Nephron (organoid): ENCODE data around the gene RGS10.

Source experiments
- H3K27ac Mint-ChIP-seq, 3 experiments: 2 replicates each; pipeline ENCODE4 v1.8.0; 2020; ENCODE audit warnings: mixed read lengths in 3 of 3, mild to moderate bottlenecking in 2 of 3, moderate library complexity in 1 of 3
- H3K27me3 Mint-ChIP-seq: 2 replicates; pipeline ENCODE4 v1.8.0; 2021; ENCODE audit warnings: low read depth, mild to moderate bottlenecking, moderate library complexity, mixed read lengths
- H3K36me3 Mint-ChIP-seq: 2 replicates; pipeline ENCODE4 v1.8.0; 2020; ENCODE audit warnings: low read depth, mixed read lengths
- H3K4me1 Mint-ChIP-seq: 2 replicates; pipeline ENCODE4 v1.8.0; 2020; ENCODE audit warnings: mixed read lengths
- H3K4me3 Mint-ChIP-seq, 3 experiments: 2 replicates each; pipeline ENCODE4 v1.8.0; 2020; ENCODE audit warnings: mild to moderate bottlenecking in 3 of 3, mixed read lengths in 3 of 3, moderate library complexity in 2 of 3
- H3K9me3 Mint-ChIP-seq: 2 replicates; pipeline ENCODE4 v1.8.0; 2020; ENCODE audit warnings: mixed read lengths
- CTCF ChIP-seq, 3 experiments: fragments of 200-600 bp; sonication (generic); IDR thresholded peaks; one replicate each; pipeline ENCODE4 v1.5.0; 2021; ENCODE audit warnings: antibody characterized with exemption in 3 of 3; ENCODE audit not compliant: unreplicated experiment in 3 of 3

The RGS10 gene

DNA sequence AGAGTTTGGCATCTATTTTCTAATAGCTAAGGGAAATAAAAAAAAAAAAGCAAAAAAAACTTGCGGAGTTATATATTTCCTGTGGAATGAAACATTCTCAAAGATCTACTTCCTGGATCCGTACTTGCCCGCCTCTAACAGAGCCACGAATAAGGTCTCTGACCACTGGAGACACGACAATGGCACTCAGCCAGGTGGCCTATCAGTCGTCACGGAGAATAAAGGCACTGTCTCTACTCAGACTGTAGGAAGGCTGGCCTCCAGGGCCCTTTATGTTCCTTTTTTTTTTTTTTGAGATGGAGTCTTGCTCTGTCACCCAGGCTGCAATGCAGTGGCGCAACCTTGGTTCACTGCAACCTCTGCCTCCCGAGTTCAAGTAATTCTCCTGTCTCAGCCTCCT is 58.7 kb downstream of the RGS10 start:
- no peak overlapping the region for H3K4me3 Mint-ChIP-seq

GRCh38 chr10:119483001-119483400 is 59.5 kb downstream of the RGS10 start:
- Mint-ChIP-seq H3K36me3 (no peaks in the 10 kb centered on the region), H3K27me3 (peaks cover 55% of the 10 kb centered on the region), H3K9me3 (no peaks in the 10 kb centered on the region), H3K27ac (no peak overlapping the region), H3K4me1 (peaks cover 5% of the 10 kb centered on the region), H3K4me3 (no peak overlapping the region)
- TF ChIP-seq CTCF (IDR thresholded peaks at IDR 0.05; ENCODE audit: unreplicated experiment in 3 of 3): no peak

More for the DNA sequence above, 58.7 kb downstream of the RGS10 start:
- Mint-ChIP-seq H3K9me3 (no peaks in the 10 kb centered on the region), H3K36me3 (no peaks in the 10 kb centered on the region), H3K4me1 (peaks cover 4% of the 10 kb centered on the region), H3K27ac (no peak overlapping the region), H3K27me3 (peaks cover 48% of the 10 kb centered on the region)
- TF ChIP-seq CTCF (IDR thresholded peaks at IDR 0.05; ENCODE audit: unreplicated experiment in 3 of 3): no peak

GRCh38 chr10:119481781-119482426 is 60.6 kb downstream of the RGS10 start:
- Mint-ChIP-seq H3K4me1 (peaks cover 5% of the 10 kb centered on the region), H3K9me3 (no peaks in the 10 kb centered on the region), H3K27ac (no peak overlapping the region), H3K36me3 (no peaks in the 10 kb centered on the region), H3K4me3 (no peak overlapping the region), H3K27me3 (peaks cover 58% of the 10 kb centered on the region)
- TF ChIP-seq CTCF (IDR thresholded peaks at IDR 0.05; ENCODE audit: unreplicated experiment in 3 of 3): no peak

- H3K27ac Mint-ChIP-seq: no peak overlapping the region
- H3K27me3 Mint-ChIP-seq: peaks cover 63% of the 10 kb centered on the region
- no peak overlapping the region for H3K4me3 Mint-ChIP-seq
- H3K9me3 Mint-ChIP-seq: no peaks in the 10 kb centered on the region
- no peak for TF ChIP-seq CTCF (IDR thresholded peaks at IDR 0.05; ENCODE audit: unreplicated experiment in 3 of 3)
- no peaks in the 10 kb centered on the region for H3K36me3 Mint-ChIP-seq
- H3K4me1 Mint-ChIP-seq: peaks cover 5% of the 10 kb centered on the region
These were observed 61.9 kb downstream of the RGS10 start for GRCh38 chr10:119480667-119481066.

DNA sequence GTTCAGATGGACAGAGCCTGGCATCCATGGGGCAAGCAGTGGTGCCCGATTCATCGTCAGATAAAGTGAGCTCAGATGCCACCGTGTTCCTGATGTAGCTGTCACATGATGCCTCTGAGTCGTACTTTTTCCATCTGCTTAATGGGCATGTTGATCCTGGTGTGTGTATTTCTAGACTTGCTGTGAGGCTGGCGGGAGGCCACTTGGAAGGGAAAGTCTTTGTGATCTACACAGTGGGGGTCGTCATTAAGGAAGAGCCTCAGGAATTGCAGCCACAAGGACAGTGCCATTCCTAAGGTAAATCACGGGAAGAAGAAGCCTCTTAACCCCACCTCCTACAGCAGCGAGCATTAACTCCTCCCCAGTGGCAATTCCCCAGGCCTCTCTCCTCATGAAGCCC is 63.0 kb downstream of the RGS10 start:
- Mint-ChIP-seq H3K9me3 (no peaks in the 10 kb centered on the region), H3K4me1 (peaks cover 5% of the 10 kb centered on the region), H3K36me3 (no peaks in the 10 kb centered on the region), H3K27ac (no peak overlapping the region), H3K27me3 (peaks cover 56% of the 10 kb centered on the region), H3K4me3 (no peak overlapping the region)
- no peak for TF ChIP-seq CTCF (IDR thresholded peaks at IDR 0.05; ENCODE audit: unreplicated experiment in 3 of 3)

GRCh38 chr10:119478811-119479341 is 63.6 kb downstream of the RGS10 start:
- peaks cover 5% of the 10 kb centered on the region for H3K4me1 Mint-ChIP-seq
- no peak overlapping the region for H3K27ac Mint-ChIP-seq
- no peaks in the 10 kb centered on the region for H3K36me3 Mint-ChIP-seq
- H3K4me3 Mint-ChIP-seq: no peak overlapping the region
- no peak for TF ChIP-seq CTCF (IDR thresholded peaks at IDR 0.05; ENCODE audit: unreplicated experiment in 3 of 3)
- H3K9me3 Mint-ChIP-seq: peaks cover 2% of the 10 kb centered on the region
- H3K27me3 Mint-ChIP-seq: peaks cover 55% of the 10 kb centered on the region
